ENCODE data around the gene HORMAD2.

GRCh38 chr22:30089655-30089974, 9.4 kb downstream of the HORMAD2 start:
- no peak for TF ChIP-seq CTCF (conservative IDR thresholded peaks at IDR 0.05; ENCODE audit: low read depth, low read length)
- TF ChIP-seq EZH2 (IDR thresholded peaks at IDR 0.05; ENCODE audit: low read length, unreplicated experiment), result no peak
- TF ChIP-seq EZH2phosphoT487 (IDR thresholded peaks at IDR 0.05; ENCODE audit: borderline replicate concordance, low read length), result no peak

Data from PC-3 (cell line).